HG03196 (cell line): ENCODE measurements around the gene SLX9.
"Not testable (repeated sequence)": the region's sequence is repeated elsewhere in the genome, so short reads cannot be mapped to it uniquely, and the experiment has no call there.

Source experiments
- ATAC-seq: cut with Tn5 transposase; IDR thresholded peaks from one replicate; pipeline ENCODE4 v1.9.1; 2021; ENCODE audit not compliant: unreplicated experiment

Gene SLX9

GRCh38 chr21:44975720-44976555, 36.1 kb downstream of the SLX9 start:
- no peak for ATAC-seq

GRCh38 chr21:44976556-44977393, 36.9 kb downstream of the SLX9 start:
- ATAC-seq: not testable (repeated sequence)

GRCh38 chr21:44977616-44978340, 37.9 kb downstream of the SLX9 start:
- no peak for ATAC-seq

GRCh38 chr21:44979687-44980561, 40.1 kb downstream of the SLX9 start:
- ATAC-seq: no peak

- no peak for ATAC-seq
Measured at GRCh38 chr21:44980562-44981489, 41.0 kb downstream of the SLX9 start.

- ATAC-seq: no peak
Measured at GRCh38 chr21:44982558-44983250, 42.9 kb downstream of the SLX9 start.

- ATAC-seq: no peak
Measured at GRCh38 chr21:44983421-44984206, 43.8 kb downstream of the SLX9 start.

- no peak for ATAC-seq
Measured at GRCh38 chr21:44984428-44984791, 44.6 kb downstream of the SLX9 start.

GRCh38 chr21:44984792-44985440, 45.1 kb downstream of the SLX9 start:
- no peak for ATAC-seq

- ATAC-seq: no peak
Measured at GRCh38 chr21:44985441-44986401, 45.9 kb downstream of the SLX9 start.

- ATAC-seq: no peak
Measured at GRCh38 chr21:44986471-44987291, 46.9 kb downstream of the SLX9 start.

- no peak for ATAC-seq
Measured at GRCh38 chr21:44987301-44987885, 47.6 kb downstream of the SLX9 start.

- no peak for ATAC-seq
Measured at GRCh38 chr21:44987886-44988606, 48.2 kb downstream of the SLX9 start.
